H4 (cell line): Measurements from ENCODE around the gene BANP. TPM values are rescaled to one million over a fixed set of nuclear protein-coding genes. Genes with fewer than 3 reads are reported as not detected.
"Not testable (repeated sequence)": the region's sequence is repeated elsewhere in the genome, so short reads cannot be mapped to it uniquely, and the experiment has no call there.

ENCODE experiments used
- DNase-seq: peaks from one replicate; pipeline ENCODE4 v3.0.0-alpha.2; 2015; ENCODE audit warnings: low spot score
- total RNA-seq: library from RNA; depleted of rRNA; stranded (reverse); fragments of >200 nt; shearing (Covaris generic); gene quantifications from 2 replicates; pipeline ENCODE4 v1.2.3, GENCODE V29; 2014

The BANP gene
- total RNA-seq, 1 experiment from 2014 or later = 14.1 TPM

GRCh38 chr16:87966064-87966645, 14.9 kb downstream of the BANP start:
- no peak for DNase-seq

GRCh38 chr16:87966685-87967185, 15.5 kb downstream of the BANP start:
- no peak for DNase-seq

- no peak for DNase-seq
Observed at GRCh38 chr16:87968541-87968940, 17.3 kb downstream of the BANP start.

- no peak for DNase-seq
Observed at GRCh38 chr16:87970186-87970585, 19.0 kb downstream of the BANP start.

- DNase-seq = no peak
Observed at GRCh38 chr16:87971933-87972332, 20.7 kb downstream of the BANP start.

- DNase-seq = no peak
Observed at GRCh38 chr16:87973717-87974116, 22.5 kb downstream of the BANP start.

- no peak for DNase-seq
Observed at GRCh38 chr16:87974178-87974577, 22.9 kb downstream of the BANP start.

- no peak for DNase-seq
Observed at GRCh38 chr16:87976665-87977064, 25.4 kb downstream of the BANP start.

- DNase-seq = no peak
Observed at GRCh38 chr16:87978127-87978526, 26.9 kb downstream of the BANP start.

GRCh38 chr16:87979352-87979751, 28.1 kb downstream of the BANP start:
- DNase-seq = no peak

- DNase-seq = not testable (repeated sequence)
Observed at GRCh38 chr16:87979911-87980630, 28.8 kb downstream of the BANP start.

GRCh38 chr16:87981376-87981775, 30.1 kb downstream of the BANP start:
- not testable (repeated sequence) for DNase-seq

GRCh38 chr16:87982581-87983041, 31.4 kb downstream of the BANP start:
- DNase-seq = no peak

- DNase-seq = not testable (repeated sequence)
Observed at GRCh38 chr16:87983072-87983736, 32.0 kb downstream of the BANP start.

GRCh38 chr16:87983737-87984097, 32.5 kb downstream of the BANP start:
- DNase-seq = not testable (repeated sequence)

GRCh38 chr16:87984180-87984579, 32.9 kb downstream of the BANP start:
- not testable (repeated sequence) for DNase-seq

GRCh38 chr16:87984632-87985267, 33.5 kb downstream of the BANP start:
- DNase-seq = no peak

- not testable (repeated sequence) for DNase-seq
Observed at GRCh38 chr16:87985493-87985892, 34.3 kb downstream of the BANP start.

GRCh38 chr16:87986361-87986849, 35.2 kb downstream of the BANP start:
- not testable (repeated sequence) for DNase-seq

- DNase-seq = not testable (repeated sequence)
Observed at GRCh38 chr16:87988596-87988995, 37.4 kb downstream of the BANP start.

- DNase-seq = not testable (repeated sequence)
Observed at GRCh38 chr16:87990254-87990653, 39.0 kb downstream of the BANP start.

GRCh38 chr16:87992142-87992541, 40.9 kb downstream of the BANP start:
- DNase-seq = not testable (repeated sequence)
